Right cardiac atrium (tissue), 5 donors: ENCODE measurements around the gene MPP2. TPM values are rescaled to one million over a fixed set of nuclear protein-coding genes. Genes with fewer than 3 reads are reported as not detected.
"Not testable (repeated sequence)": the region's sequence is repeated elsewhere in the genome, so short reads cannot be mapped to it uniquely, and the experiment has no call there.

Experiments used
- ATAC-seq, 2 donors: fragments of 200-7000 bp; cut with Tn5 transposase; one replicate each; pipeline versions ENCODE4 v1.8.0 to v1.9.1; 2020; ENCODE audit warnings: moderate library complexity in 2 of 2, mild to moderate bottlenecking in 1 of 2
- DNase-seq, 3 donors: peaks; one replicate each; pipeline ENCODE4 v3.0.0-alpha.2; 2020
- H3K27ac ChIP-seq: one replicate; pipeline ENCODE4 v1.5.1; 2013; ENCODE audit warnings: mild to moderate bottlenecking, low read length, control low read depth, moderate library complexity
- H3K27me3 ChIP-seq: one replicate; pipeline ENCODE4 v1.6.1; 2013; ENCODE audit not compliant: control insufficient read depth, insufficient read depth
- H3K4me1 ChIP-seq: one replicate; pipeline ENCODE4 v1.6.1; 2013; ENCODE audit warnings: low read length; ENCODE audit not compliant: control insufficient read depth, insufficient read depth
- H3K4me3 ChIP-seq: one replicate; pipeline ENCODE4 v1.5.1; 2013; ENCODE audit warnings: low read length, control low read depth
- H3K9me3 ChIP-seq: one replicate; pipeline ENCODE4 v1.6.1; 2013; ENCODE audit warnings: low read length; ENCODE audit not compliant: control insufficient read depth
- WGBS: extraction: QIAGEN DNeasy Blood & Tissue Kit; methylation state at CpG from one replicate; pipeline ENCODE4 v1.1.7; 2013; 5-methylcytosine and 5-hydroxymethylcytosine counted together
- intact Hi-C, 4 donors: fragments of 100-400 bp; cut with DNase I; formaldehyde crosslinking; loops; one replicate each; pipeline versions ENCODE4 v1.11.0 to v1.14.0; 2022 to 2023
- polyA plus RNA-seq: library from polyadenylated mRNA; stranded (reverse); fragments of 200-250 nt; gene quantifications from one replicate; pipeline ENCODE4 v1.2.3, GENCODE V29; 2013
- total RNA-seq, 4 donors: library from RNA; stranded (reverse); fragmentation: NEBNext Ultra II Directional; extraction: Animal tissue kit (Norgen Biotek cat#: 25700); gene quantifications; one replicate each; pipeline ENCODE4 v1.2.1, GENCODE V29; 2021
- donor health status: healthy with polysubstance abuse.
- donor health status: DM: no; HTN: yes; CAD: no.
- donor health status: DM: no; HTN: no; CAD: no.
- donor health status: DM: no; HTN: yes; CAD: no; lungs with severe emphysema.
- donor health status: DM: yes; HTN: yes; CAD: no.

MPP2 gene
- total and polyA plus RNA-seq, 5 donors, result 8.7 to 20.7 (median 15.1) TPM

DNA sequence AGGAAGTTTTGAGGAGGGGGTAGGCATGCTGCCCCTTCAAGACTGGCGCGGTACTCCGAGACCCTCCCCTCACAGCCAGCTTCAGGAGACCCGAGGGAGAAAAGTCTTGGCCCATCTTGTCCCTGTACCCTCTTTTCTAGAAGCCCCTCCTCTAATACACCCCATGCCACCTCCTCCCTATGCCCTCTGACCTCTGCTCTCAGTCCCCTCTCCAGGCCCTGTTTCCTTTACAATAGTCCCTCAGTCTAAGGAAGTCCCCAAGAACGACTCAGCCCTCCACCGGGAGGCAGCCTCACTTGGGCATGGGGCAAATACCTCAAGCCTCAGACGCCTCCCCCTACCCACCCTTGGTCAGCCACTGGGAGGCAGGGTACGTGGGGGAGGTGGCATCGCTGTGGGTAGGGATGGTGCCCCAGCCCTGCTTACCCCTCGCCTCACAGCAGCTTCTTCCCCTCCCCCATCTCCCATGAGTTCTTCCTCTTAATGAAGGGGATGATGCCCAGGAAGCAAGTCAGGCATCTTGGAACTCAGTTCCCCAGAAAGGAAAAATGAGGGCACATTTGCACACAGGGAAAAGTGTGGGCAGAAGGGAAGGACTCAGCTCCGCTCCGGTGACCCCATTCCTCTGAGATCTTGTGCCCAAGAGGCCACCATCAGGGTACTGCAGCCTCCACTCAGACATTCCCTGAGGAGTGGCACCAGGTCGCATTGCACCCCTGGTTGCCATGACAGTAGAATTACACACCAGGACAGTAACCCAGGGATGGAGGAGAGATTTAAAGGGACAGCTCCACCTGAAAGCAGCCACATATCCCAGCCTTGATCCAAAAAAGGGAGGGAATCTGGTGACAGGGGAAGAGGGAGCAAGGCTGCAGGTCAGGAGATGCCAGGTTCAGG lies 6.2 kb downstream of the MPP2 start:
- intact Hi-C loops, result no loop called here
- no peak overlapping the region for H3K27ac ChIP-seq
- peak overlapping the region; percentile 31 for H3K4me3 ChIP-seq
- no peaks in the 10 kb centered on the region for H3K9me3 ChIP-seq
- ATAC-seq, result no peak
- 35% methylated on average over 13 of the region's 13 CpGs for WGBS
- peaks cover 4% of the 10 kb centered on the region for H3K4me1 ChIP-seq
- H3K27me3 ChIP-seq, result no peaks in the 10 kb centered on the region
- no peak for DNase-seq

GRCh38 chr17:43900183-43900857 lies 7.0 kb downstream of the MPP2 start:
- Histone ChIP-seq H3K4me3 (peak overlapping the region; percentile 31), H3K9me3 (no peaks in the 10 kb centered on the region), H3K4me1 (no peaks in the 10 kb centered on the region), H3K27me3 (no peaks in the 10 kb centered on the region), H3K27ac (no peak overlapping the region)
- ATAC-seq (peak; percentile 97), DNase-seq (peak; percentile 88 to 95 (median 94))
- intact Hi-C loops, result no loop called here
- 2% methylated on average over 31 of the region's 31 CpGs for WGBS

DNA sequence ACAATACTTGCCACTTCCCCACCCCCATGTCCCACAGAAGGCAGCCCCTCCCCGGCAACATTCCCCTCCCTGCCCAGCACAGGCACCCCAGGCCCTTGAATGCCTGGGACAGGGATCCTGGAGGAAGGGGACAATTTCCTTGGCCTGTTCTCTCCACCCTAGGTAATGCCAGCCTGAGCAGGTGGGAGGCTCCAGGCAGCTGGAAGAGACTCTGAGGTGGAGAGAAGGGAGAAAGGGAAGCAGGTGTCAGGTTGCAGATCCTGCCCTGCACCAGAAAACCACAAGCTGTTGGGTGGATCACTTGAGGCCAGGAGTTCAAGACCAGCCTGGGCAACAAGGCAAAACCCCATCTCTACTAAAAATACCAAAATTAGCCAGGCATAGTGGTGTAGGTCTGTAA lies 8.9 kb downstream of the MPP2 start:
- no peak overlapping the region for H3K27ac ChIP-seq
- no peaks in the 10 kb centered on the region for H3K4me1 ChIP-seq
- intact Hi-C loops, result no loop called here
- WGBS, result 72% methylated on average over 1 of the region's 1 CpG
- H3K4me3 ChIP-seq, result no peak overlapping the region
- H3K27me3 ChIP-seq, result no peaks in the 10 kb centered on the region
- no peak for ATAC-seq
- no peak for DNase-seq
- H3K9me3 ChIP-seq, result no peaks in the 10 kb centered on the region

- no peak for ATAC-seq
- no peaks in the 10 kb centered on the region for H3K27me3 ChIP-seq
- DNase-seq, result no peak
- WGBS, result 94% methylated on average over 3 of the region's 3 CpGs
- H3K27ac ChIP-seq, result no peak overlapping the region
- no peaks in the 10 kb centered on the region for H3K4me1 ChIP-seq
- intact Hi-C loops, result no loop called here
- no peak overlapping the region for H3K4me3 ChIP-seq
- no peaks in the 10 kb centered on the region for H3K9me3 ChIP-seq
These were observed 9.5 kb downstream of the MPP2 start for GRCh38 chr17:43897831-43898230.

GRCh38 chr17:43894494-43894893 lies 12.8 kb downstream of the MPP2 start:
- WGBS, result 86% methylated on average over 4 of the region's 4 CpGs
- H3K9me3 ChIP-seq, intact Hi-C loops, H3K27me3 ChIP-seq, H3K4me1 ChIP-seq, DNase-seq, H3K4me3 ChIP-seq, H3K27ac ChIP-seq, ATAC-seq: not testable (repeated sequence)

DNA sequence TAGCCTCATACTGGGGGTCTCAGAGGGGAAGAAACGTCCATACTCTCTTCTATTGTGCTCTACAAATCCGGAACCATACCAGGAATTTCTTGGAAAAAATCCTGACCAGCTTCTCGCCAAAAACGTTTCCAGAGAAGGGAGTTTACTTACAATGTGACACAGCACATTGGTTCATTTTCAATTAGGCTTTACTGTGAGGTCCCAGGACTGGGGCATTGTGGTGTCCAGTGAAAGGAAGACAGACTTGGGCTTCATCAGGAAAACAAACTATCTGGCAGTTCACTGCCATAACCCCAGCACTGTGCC lies 14.7 kb downstream of the MPP2 start:
- no peaks in the 10 kb centered on the region for H3K9me3 ChIP-seq
- H3K27ac ChIP-seq, result no peak overlapping the region
- DNase-seq, result no peak
- H3K4me1 ChIP-seq, result no peaks in the 10 kb centered on the region
- no peak for ATAC-seq
- H3K4me3 ChIP-seq, result no peak overlapping the region
- intact Hi-C loops, result no loop called here
- no peaks in the 10 kb centered on the region for H3K27me3 ChIP-seq
- WGBS, result 37% methylated on average over 4 of the region's 4 CpGs

GRCh38 chr17:43891851-43892646 lies 15.3 kb downstream of the MPP2 start:
- H3K4me3 ChIP-seq, result no peak overlapping the region
- H3K27ac ChIP-seq, result no peak overlapping the region
- ATAC-seq (no peak), DNase-seq (no peak)
- no peaks in the 10 kb centered on the region for H3K27me3 ChIP-seq
- intact Hi-C loops, result no loop called here
- H3K9me3 ChIP-seq, result no peaks in the 10 kb centered on the region
- WGBS, result 85% methylated on average over 5 of the region's 5 CpGs
- H3K4me1 ChIP-seq, result no peaks in the 10 kb centered on the region

DNA sequence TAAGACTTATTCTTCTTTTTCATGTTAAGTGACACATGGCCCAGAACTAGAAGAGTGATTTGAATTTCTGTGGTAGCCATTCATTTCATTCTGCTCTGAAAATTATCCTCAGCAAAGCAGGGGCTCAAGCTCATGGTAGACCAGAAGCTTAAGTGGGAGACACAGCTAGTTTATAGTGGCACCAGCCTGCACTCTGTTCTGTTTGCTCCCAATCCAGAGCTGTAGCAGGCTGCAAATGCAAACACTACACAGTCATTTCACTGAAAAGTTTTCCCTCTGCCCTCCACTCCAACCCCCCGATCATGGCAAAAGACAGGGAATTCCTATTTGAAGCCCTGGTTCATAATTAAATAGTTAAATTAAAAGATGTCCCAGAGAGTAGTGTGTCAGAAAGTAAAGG lies 17.1 kb downstream of the MPP2 start:
- no peak overlapping the region for H3K27ac ChIP-seq
- no peak for DNase-seq
- H3K4me3 ChIP-seq, result no peak overlapping the region
- H3K9me3 ChIP-seq, result no peaks in the 10 kb centered on the region
- no peak for ATAC-seq
- 95% methylated on average over 1 of the region's 1 CpG for WGBS
- H3K4me1 ChIP-seq, result no peaks in the 10 kb centered on the region
- intact Hi-C loops, result no loop called here
- H3K27me3 ChIP-seq, result no peaks in the 10 kb centered on the region

DNA sequence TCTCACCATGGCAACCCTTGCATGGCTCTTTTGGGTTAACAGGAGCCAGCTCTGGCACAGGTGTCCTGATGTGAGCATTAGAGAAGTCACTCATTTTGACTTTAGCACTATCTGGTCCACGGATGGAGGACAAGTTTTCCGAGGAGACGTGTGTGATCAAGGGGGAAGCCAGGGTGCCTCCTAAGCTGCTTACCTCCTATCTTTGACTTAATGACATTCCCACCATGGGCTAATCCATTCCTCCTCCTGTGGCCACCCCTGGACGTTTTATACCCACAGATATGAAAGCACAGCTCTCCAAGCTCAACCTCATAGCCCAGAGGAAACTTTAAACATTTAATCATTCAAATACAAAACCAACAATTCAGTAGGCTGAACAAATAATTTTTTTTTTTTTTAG lies 18.8 kb downstream of the MPP2 start:
- intact Hi-C loops, result no loop called here
- H3K9me3 ChIP-seq, result no peaks in the 10 kb centered on the region
- no peak overlapping the region for H3K4me3 ChIP-seq
- H3K4me1 ChIP-seq, result no peaks in the 10 kb centered on the region
- DNase-seq (no peak), ATAC-seq (no peak)
- WGBS, result 80% methylated on average over 4 of the region's 4 CpGs
- H3K27ac ChIP-seq, result no peak overlapping the region
- H3K27me3 ChIP-seq, result no peaks in the 10 kb centered on the region

DNA sequence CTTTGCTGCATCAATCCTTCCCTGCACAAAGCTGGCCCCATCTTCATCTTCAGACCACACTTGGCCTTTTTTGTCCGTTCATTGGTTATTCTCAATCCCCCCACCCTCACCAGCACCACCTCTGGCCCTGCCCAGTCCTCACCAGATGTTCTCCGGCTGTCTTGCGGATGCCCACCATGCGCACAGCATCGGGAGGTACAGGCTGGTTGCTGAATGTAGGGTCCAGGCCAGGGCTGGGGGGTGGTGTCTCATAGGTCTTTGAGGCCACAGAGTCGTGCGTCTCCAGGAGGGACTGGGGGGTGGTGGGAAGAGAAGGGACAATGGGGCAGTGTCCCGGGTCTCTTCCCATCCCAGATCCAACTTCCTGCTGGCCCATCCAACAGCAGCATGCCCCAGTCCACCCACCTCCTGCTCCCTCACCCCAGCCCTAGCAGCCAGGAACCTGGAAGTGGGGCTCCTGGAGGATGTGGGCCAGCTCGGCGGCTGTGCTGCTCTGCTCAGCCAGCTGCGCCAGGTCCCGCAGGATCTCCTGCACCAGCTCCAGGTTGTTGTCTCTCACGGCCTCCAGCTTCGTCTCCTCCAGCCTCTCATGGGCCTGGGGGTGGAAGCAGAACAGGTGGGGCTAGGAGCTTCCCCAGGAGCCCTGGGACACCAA lies 24.4 kb downstream of the MPP2 start:
- Histone ChIP-seq H3K27ac (no peak overlapping the region), H3K4me1 (no peaks in the 10 kb centered on the region), H3K27me3 (no peaks in the 10 kb centered on the region), H3K9me3 (no peaks in the 10 kb centered on the region), H3K4me3 (no peak overlapping the region)
- no peak for DNase-seq
- ATAC-seq, result no peak
- WGBS, result 90% methylated on average over 14 of the region's 14 CpGs
- intact Hi-C loops, result no loop called here
